ENCODE results near the gene CDH4. TPM values are rescaled to one million over a fixed set of nuclear protein-coding genes. Genes with fewer than 3 reads are reported as not detected.

CDH4 gene
- total and polyA plus RNA-seq, 12 donors: 0.04 to 0.25 (median 0.08) TPM; not detected in 5

DNA sequence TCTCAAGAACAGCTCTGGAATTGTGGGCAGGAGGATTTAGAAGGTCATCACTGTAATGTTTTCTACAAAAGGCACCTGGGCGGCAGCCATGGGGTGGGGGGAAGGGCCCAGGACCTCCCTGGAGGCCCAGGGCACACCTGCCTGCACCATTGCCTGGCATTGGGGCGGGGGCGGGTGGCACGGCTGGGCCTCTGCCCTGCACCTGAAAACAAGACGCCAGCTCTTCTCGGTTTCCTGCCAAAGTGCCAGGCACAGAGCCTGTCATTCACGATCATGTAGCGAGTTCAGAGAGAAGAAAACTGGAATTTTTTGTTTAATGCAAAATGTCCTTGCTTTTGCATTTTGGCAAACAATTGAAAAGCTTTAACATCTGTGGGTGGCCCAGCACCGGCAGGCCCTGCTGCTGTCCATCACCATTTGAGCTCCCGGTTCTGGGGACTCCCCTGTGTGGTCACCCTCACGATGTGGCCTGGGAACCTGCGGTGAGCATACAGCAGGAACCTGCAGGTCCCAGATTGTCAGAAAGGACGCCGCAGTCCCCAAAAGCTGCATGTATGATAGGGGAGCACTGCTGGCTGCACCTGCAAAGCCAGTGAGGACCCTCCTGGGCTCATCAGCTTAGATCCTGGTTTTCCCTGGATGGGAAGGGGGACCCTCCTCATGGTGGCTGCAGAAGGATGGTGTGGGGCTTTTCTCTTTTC, 262.9 kb downstream of the CDH4 start:
- intact Hi-C loops (cut with DNase I): no loop called here
- no peak for DNase-seq
- H3K36me3 ChIP-seq: no peaks in the 10 kb centered on the region
- peaks cover 0 to 19% (median 0%) of the 10 kb centered on the region in 7 donors for H3K27me3 ChIP-seq
- no peak overlapping the region for H3K27ac ChIP-seq
- TF ChIP-seq, protein P1, sequence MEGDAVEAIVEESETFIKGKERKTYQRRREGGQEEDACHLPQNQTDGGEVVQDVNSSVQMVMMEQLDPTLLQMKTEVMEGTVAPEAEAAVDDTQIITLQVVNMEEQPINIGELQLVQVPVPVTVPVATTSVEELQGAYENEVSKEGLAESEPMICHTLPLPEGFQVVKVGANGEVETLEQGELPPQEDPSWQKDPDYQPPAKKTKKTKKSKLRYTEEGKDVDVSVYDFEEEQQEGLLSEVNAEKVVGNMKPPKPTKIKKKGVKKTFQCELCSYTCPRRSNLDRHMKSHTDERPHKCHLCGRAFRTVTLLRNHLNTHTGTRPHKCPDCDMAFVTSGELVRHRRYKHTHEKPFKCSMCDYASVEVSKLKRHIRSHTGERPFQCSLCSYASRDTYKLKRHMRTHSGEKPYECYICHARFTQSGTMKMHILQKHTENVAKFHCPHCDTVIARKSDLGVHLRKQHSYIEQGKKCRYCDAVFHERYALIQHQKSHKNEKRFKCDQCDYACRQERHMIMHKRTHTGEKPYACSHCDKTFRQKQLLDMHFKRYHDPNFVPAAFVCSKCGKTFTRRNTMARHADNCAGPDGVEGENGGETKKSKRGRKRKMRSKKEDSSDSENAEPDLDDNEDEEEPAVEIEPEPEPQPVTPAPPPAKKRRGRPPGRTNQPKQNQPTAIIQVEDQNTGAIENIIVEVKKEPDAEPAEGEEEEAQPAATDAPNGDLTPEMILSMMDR (IDR thresholded peaks at IDR 0.05): no peak
- no peak overlapping the region for H3K4me3 ChIP-seq
- H3K9me3 ChIP-seq: no peaks in the 10 kb centered on the region
- H3K4me1 ChIP-seq: peaks cover 0 to 10% (median 0%) of the 10 kb centered on the region in 9 donors
- WGBS, 2 donors: 85 to 92% methylated on average over 14 of the region's 14 CpGs
- no peak for ATAC-seq

- H3K4me1 ChIP-seq: peaks cover 0 to 10% (median 0%) of the 10 kb centered on the region in 9 donors
Measured at GRCh38 chr20:61515922-61516321, 263.9 kb downstream of the CDH4 start.

GRCh38 chr20:61516346-61517208, 264.5 kb downstream of the CDH4 start:
- no peak overlapping the region for H3K4me3 ChIP-seq
- TF ChIP-seq, protein P1 (IDR thresholded peaks at IDR 0.05): no peak
- peak; percentile 37 to 40 for DNase-seq
- no peaks in the 10 kb centered on the region for H3K36me3 ChIP-seq
- peak overlapping the region in 2 of 10 donors; percentile 50 to 61 for H3K27ac ChIP-seq
- peaks cover 0 to 10% (median 0%) of the 10 kb centered on the region in 9 donors for H3K4me1 ChIP-seq
- intact Hi-C loops (cut with DNase I): no loop called here
- H3K27me3 ChIP-seq: peaks cover 0 to 21% (median 0%) of the 10 kb centered on the region in 7 donors
- no peaks in the 10 kb centered on the region for H3K9me3 ChIP-seq
- peak; percentile 84 to 94 (median 90) for ATAC-seq
- 39 to 42% methylated on average over 22 of the region's 22 CpGs for WGBS, 2 donors

More at GRCh38 chr20:61515922-61516321, 263.9 kb downstream of the CDH4 start:
- WGBS, 2 donors: 69 to 76% methylated on average over 14 of the region's 14 CpGs
- ATAC-seq (peak in 1 of 8 donors; percentile 7), DNase-seq (no peak)
- intact Hi-C loops (cut with DNase I): no loop called here
- no peak overlapping the region for H3K4me3 ChIP-seq
- H3K27ac ChIP-seq: peak overlapping the region in 2 of 10 donors; percentile 50 to 61
- TF ChIP-seq, protein P1 (IDR thresholded peaks at IDR 0.05): no peak
- no peaks in the 10 kb centered on the region for H3K36me3 ChIP-seq
- peaks cover 0 to 21% (median 0%) of the 10 kb centered on the region in 7 donors for H3K27me3 ChIP-seq
- H3K9me3 ChIP-seq: no peaks in the 10 kb centered on the region

DNA sequence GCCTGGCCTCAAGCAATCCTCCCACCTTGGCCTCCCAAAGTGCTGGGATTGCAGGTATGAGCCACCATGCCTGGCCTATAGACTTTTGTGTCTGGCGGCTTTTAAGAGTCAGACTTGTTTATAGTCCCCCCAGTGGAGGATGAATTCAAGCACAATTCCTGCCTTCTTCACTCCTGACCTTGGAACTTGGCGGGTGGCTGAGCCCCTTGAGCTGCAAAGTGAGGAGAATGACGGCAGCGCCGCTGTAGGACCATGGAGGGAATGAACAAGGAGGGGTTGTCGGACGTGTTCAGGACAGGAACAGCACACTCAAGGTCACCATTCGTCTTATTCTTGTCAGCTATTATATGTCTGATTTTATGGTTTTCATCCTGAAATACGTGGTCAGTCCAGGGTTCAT, 265.4 kb downstream of the CDH4 start:
- TF ChIP-seq, protein P1 (IDR thresholded peaks at IDR 0.05): no peak
- H3K9me3 ChIP-seq: no peaks in the 10 kb centered on the region
- no peak for ATAC-seq
- no peak overlapping the region for H3K27ac ChIP-seq
- WGBS, 2 donors: 81 to 89% methylated on average over 9 of the region's 9 CpGs
- H3K4me1 ChIP-seq: peaks cover 0 to 10% (median 0%) of the 10 kb centered on the region in 9 donors
- DNase-seq: no peak
- intact Hi-C loops (cut with DNase I): no loop called here
- no peak overlapping the region for H3K4me3 ChIP-seq
- H3K36me3 ChIP-seq: no peaks in the 10 kb centered on the region
- H3K27me3 ChIP-seq: peaks cover 0 to 21% (median 0%) of the 10 kb centered on the region in 7 donors

Data from heart right ventricle (tissue), 16 donors.